ENCODE data around the gene ETFBKMT. TPM values are rescaled to one million over a fixed set of nuclear protein-coding genes. Genes with fewer than 3 reads are reported as not detected.

ETFBKMT gene
- 1 to 10 TPM; 2.1 to 7.3 (median 4.3) TPM for total RNA-seq

GRCh38 chr12:31659087-31659942 lies at the start of gene ETFBKMT:
ETFBKMT (plus strand) TSS chr12:31659688; CDS start chr12:31661954, 2,266 bp downstream.
- no peaks in the 10 kb centered on the region for H3K9me3 ChIP-seq
- ATAC-seq (ENCODE audit: low FRiP score in 2 of 2) (peak; percentile 96), DNase-seq (peak; percentile 93 to 96)
- H3K27me3 ChIP-seq, result no peaks in the 10 kb centered on the region
- H3K4me1 ChIP-seq, result peaks cover 0 to 6% (median 3%) of the 10 kb centered on the region in 4 donors
- WGBS, 2 donors, result 3 to 8% methylated on average over 44 to 47 of the region's 47 CpGs
- TF ChIP-seq, protein P1, sequence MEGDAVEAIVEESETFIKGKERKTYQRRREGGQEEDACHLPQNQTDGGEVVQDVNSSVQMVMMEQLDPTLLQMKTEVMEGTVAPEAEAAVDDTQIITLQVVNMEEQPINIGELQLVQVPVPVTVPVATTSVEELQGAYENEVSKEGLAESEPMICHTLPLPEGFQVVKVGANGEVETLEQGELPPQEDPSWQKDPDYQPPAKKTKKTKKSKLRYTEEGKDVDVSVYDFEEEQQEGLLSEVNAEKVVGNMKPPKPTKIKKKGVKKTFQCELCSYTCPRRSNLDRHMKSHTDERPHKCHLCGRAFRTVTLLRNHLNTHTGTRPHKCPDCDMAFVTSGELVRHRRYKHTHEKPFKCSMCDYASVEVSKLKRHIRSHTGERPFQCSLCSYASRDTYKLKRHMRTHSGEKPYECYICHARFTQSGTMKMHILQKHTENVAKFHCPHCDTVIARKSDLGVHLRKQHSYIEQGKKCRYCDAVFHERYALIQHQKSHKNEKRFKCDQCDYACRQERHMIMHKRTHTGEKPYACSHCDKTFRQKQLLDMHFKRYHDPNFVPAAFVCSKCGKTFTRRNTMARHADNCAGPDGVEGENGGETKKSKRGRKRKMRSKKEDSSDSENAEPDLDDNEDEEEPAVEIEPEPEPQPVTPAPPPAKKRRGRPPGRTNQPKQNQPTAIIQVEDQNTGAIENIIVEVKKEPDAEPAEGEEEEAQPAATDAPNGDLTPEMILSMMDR (IDR thresholded peaks at IDR 0.05), result peak in 5 of 6 experiments; percentile 40 to 84 (median 67)
- TF ChIP-seq EP300 (IDR thresholded peaks at IDR 0.05), result no peak
- TF ChIP-seq POLR2A (IDR thresholded peaks at IDR 0.05), result peak in 3 of 4 donors; percentile 47 to 70 (median 61)
- peak; percentile 11 to 74 for TF ChIP-seq POLR2AphosphoS5 (IDR thresholded peaks at IDR 0.05)
- H3K36me3 ChIP-seq, result peaks cover 0 to 9% (median 0%) of the 10 kb centered on the region in 4 donors
- H3K4me3 ChIP-seq, result peak within 1 kb of the TSS; percentile 55 to 64 (median 60)
- peak within 1 kb of the TSS; percentile 92 to 95 (median 94) for H3K27ac ChIP-seq

DNA sequence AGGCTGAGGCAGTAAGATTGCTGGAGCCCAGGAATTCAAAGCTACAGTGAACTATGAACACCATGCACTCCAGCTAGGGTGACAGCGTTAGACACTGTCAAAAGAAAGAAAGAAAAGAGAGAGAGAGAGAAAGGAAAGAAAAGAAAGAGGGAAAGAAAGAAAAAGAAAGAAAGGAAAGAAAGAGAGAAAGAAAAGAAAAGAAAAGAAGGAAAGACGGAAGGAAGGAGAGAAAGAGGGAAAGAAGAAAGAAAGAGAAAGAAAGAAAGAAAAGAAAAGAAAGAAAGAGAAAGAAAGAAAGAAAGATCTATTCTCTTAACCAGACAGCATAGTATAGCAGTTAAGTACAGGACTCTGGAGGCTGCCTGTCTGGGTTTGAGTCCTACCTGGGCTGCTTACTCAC lies 46.7 kb upstream of the ETFBKMT start:
- peaks cover 5 to 18% (median 10%) of the 10 kb centered on the region in 4 donors for H3K9me3 ChIP-seq
- DNase-seq, result no peak
- WGBS, 2 donors, result 92 to 93% methylated on average over 2 of the region's 2 CpGs
- no peaks in the 10 kb centered on the region for H3K36me3 ChIP-seq
- no peaks in the 10 kb centered on the region for H3K27me3 ChIP-seq
- no peak overlapping the region for H3K27ac ChIP-seq
- TF ChIP-seq EP300 (IDR thresholded peaks at IDR 0.05) (no peak), POLR2AphosphoS5 (IDR thresholded peaks at IDR 0.05) (no peak), POLR2A (IDR thresholded peaks at IDR 0.05) (no peak)
- TF ChIP-seq, protein P1 (IDR thresholded peaks at IDR 0.05), result no peak
- H3K4me1 ChIP-seq, result no peaks in the 10 kb centered on the region
- no peak overlapping the region for H3K4me3 ChIP-seq
- no peak for ATAC-seq (ENCODE audit: low FRiP score in 2 of 2)

DNA sequence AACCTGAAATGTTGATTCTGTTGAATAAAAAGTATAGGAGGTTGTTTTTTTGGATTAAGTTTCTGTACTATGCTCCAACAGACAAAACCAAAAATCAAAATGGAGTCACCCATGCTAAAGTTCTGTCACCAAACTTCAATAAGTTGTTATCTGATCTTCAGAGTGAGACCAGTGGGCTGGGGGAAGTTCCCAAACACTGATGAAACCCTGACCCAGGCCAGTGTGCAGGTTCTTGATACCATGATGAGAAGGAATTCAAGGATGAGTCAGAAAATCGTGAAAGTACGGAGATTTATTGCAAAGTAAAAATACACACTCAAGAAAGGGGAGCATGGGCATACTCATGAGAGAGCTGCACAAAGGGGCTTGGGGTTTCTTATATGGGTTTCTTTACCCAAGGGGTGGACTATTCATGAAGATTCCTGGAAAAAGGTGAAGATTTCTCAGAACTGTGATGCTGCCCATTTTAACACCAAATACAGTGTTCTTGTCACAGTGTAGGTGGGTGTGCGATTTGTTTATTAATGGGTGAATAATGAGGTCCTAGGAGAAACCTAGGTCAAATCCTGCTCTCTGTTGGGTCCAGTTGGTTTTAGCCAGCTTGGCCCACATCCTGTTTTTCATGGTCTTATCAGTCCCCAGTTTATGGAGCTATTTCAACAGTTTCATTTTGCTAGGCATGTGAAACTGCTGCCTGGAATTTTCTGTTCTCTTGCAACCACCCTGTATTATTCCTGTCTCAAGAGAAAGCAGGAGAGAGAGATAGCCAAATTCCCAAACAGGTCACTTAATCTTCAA lies 41.1 kb upstream of the ETFBKMT start:
- Histone ChIP-seq H3K36me3 (no peaks in the 10 kb centered on the region), H3K9me3 (no peaks in the 10 kb centered on the region), H3K27ac (no peak overlapping the region), H3K27me3 (no peaks in the 10 kb centered on the region), H3K4me1 (no peaks in the 10 kb centered on the region), H3K4me3 (no peak overlapping the region)
- ATAC-seq (ENCODE audit: low FRiP score in 2 of 2) (no peak), DNase-seq (no peak)
- 84 to 88% methylated on average over 3 of the region's 3 CpGs for WGBS, 2 donors
- TF ChIP-seq POLR2A (IDR thresholded peaks at IDR 0.05) (no peak), EP300 (IDR thresholded peaks at IDR 0.05) (no peak), POLR2AphosphoS5 (IDR thresholded peaks at IDR 0.05) (no peak)
- TF ChIP-seq, protein P1 (IDR thresholded peaks at IDR 0.05), result no peak

DNA sequence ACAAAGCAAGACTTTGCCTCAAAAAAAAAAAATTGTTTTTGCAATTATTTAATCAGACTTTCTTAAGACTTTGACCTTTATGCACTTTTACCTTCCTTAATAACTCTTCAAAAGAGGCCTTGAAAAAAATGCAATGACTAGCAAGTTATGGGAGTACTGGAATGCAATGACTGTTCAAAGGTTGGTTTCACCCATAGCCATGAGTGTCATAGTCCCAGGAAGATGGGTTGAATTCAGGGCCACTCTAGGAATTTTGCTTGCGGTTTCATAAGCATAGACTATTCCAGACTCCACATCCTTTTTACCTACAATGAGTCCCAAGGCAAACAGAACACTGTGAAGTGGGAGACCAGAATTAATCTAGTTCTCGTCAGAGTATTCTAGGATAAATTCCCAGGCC lies 39.2 kb upstream of the ETFBKMT start:
- H3K4me1 ChIP-seq, result no peaks in the 10 kb centered on the region
- no peak overlapping the region for H3K4me3 ChIP-seq
- H3K9me3 ChIP-seq, result no peaks in the 10 kb centered on the region
- TF ChIP-seq, protein P1 (IDR thresholded peaks at IDR 0.05), result no peak
- no peak for TF ChIP-seq POLR2A (IDR thresholded peaks at IDR 0.05)
- TF ChIP-seq POLR2AphosphoS5 (IDR thresholded peaks at IDR 0.05), result no peak
- no peak for TF ChIP-seq EP300 (IDR thresholded peaks at IDR 0.05)
- no peak overlapping the region for H3K27ac ChIP-seq
- H3K27me3 ChIP-seq, result no peaks in the 10 kb centered on the region
- H3K36me3 ChIP-seq, result no peaks in the 10 kb centered on the region
- no peak for DNase-seq
- WGBS, 2 donors, result 88 to 90% methylated on average over 2 of the region's 2 CpGs
- no peak for ATAC-seq (ENCODE audit: low FRiP score in 2 of 2)
